WTC11 (cell line): Measurements from ENCODE around the gene MACROD2. TPM values are rescaled to one million over a fixed set of nuclear protein-coding genes. Genes with fewer than 3 reads are reported as not detected.

Experiments used
- ATAC-seq: fragments of 200-7000 bp; cut with Tn5 transposase; 2 replicates; pipeline ENCODE4 v1.10.0; 2021; ENCODE audit warnings: mild to moderate bottlenecking, moderate library complexity
- CTCF ChIA-PET: fragments of 300-600 bp; sonication (Branson Sonifier 250); formaldehyde crosslinking; loops from one replicate; lab custom pipeline; 2021; ENCODE audit warnings: antibody characterized with exemption; lab: Charles Lee
- POLR2A ChIA-PET: fragments of 350-600 bp; sonication (Branson Sonifier 250); formaldehyde crosslinking; loops from one replicate; lab custom pipeline; 2021; ENCODE audit warnings: antibody characterized with exemption; lab: Charles Lee
- DNase-seq: peaks from one replicate; pipeline ENCODE4 v3.0.0; 2021; ENCODE audit warnings: low spot score
- H3K27ac Mint-ChIP-seq: 2 replicates; pipeline ENCODE4 v1.8.0; 2021; ENCODE audit warnings: mixed read lengths
- H3K27me3 Mint-ChIP-seq: 2 replicates; pipeline ENCODE4 v1.8.0; 2021; ENCODE audit warnings: low read depth, mild to moderate bottlenecking, moderate library complexity, mixed read lengths
- H3K36me3 Mint-ChIP-seq: 2 replicates; pipeline ENCODE4 v1.8.0; 2021; ENCODE audit warnings: mixed read lengths
- H3K4me1 Mint-ChIP-seq: 2 replicates; pipeline ENCODE4 v1.8.0; 2022; ENCODE audit warnings: mixed read lengths
- H3K4me3 Mint-ChIP-seq: 2 replicates; pipeline ENCODE4 v1.8.0; 2021; ENCODE audit warnings: mild to moderate bottlenecking, moderate library complexity, mixed read lengths
- H3K9me3 Mint-ChIP-seq: 2 replicates; pipeline ENCODE4 v1.8.0; 2021; ENCODE audit warnings: mixed read lengths
- ATF6 ChIP-seq: sonication (generic); formaldehyde crosslinking; IDR thresholded peaks from 2 replicates; pipeline ENCODE4 v1.8.1; 2023; ENCODE audit warnings: mild to moderate bottlenecking, missing genetic modification reagents
- CBFB ChIP-seq: sonication (generic); formaldehyde crosslinking; IDR thresholded peaks from 2 replicates; pipeline ENCODE4 v1.8.1; 2022; ENCODE audit warnings: mild to moderate bottlenecking, low read depth, missing genetic modification reagents
- ETV6 ChIP-seq: sonication (generic); formaldehyde crosslinking; IDR thresholded peaks from 2 replicates; pipeline ENCODE4 v1.8.1; 2022; ENCODE audit warnings: mild to moderate bottlenecking, missing genetic modification reagents
- FOXJ3 ChIP-seq: sonication (generic); formaldehyde crosslinking; IDR thresholded peaks from 2 replicates; pipeline ENCODE4 v1.9.0; 2021; ENCODE audit warnings: missing genetic modification reagents, mild to moderate bottlenecking, borderline replicate concordance
- FOXK1 ChIP-seq: sonication (generic); formaldehyde crosslinking; IDR thresholded peaks from 2 replicates; pipeline ENCODE4 v1.8.0; 2022; ENCODE audit warnings: mild to moderate bottlenecking, moderate library complexity, missing genetic modification reagents
- GRHL2 ChIP-seq: fragments of 250-450 bp; sonication (Bioruptor Pico); IDR thresholded peaks from 2 replicates; pipeline ENCODE4 v1.8.0; 2022; ENCODE audit warnings: mild to moderate bottlenecking, moderate library complexity; ENCODE audit not compliant: insufficient replicate concordance, severe bottlenecking
- HMGA2 ChIP-seq: fragments of 250-450 bp; sonication (Bioruptor Pico); IDR thresholded peaks from 2 replicates; pipeline ENCODE4 v1.4.0; 2021; ENCODE audit warnings: mild to moderate bottlenecking, moderate library complexity
- HMGXB4 ChIP-seq: sonication (generic); formaldehyde crosslinking; IDR thresholded peaks from 2 replicates; pipeline ENCODE4 v1.8.1; 2023; ENCODE audit warnings: mild to moderate bottlenecking, moderate library complexity, missing genetic modification reagents
- IRF1 ChIP-seq: sonication (generic); formaldehyde crosslinking; IDR thresholded peaks from 2 replicates; pipeline ENCODE4 v1.8.0; 2023; ENCODE audit warnings: missing genetic modification reagents
- IRF2 ChIP-seq: sonication (generic); formaldehyde crosslinking; IDR thresholded peaks from 2 replicates; pipeline ENCODE4 v1.8.0; 2022; ENCODE audit warnings: low read depth, missing genetic modification reagents, borderline replicate concordance
- JAZF1 ChIP-seq: fragments of 250-450 bp; sonication (Bioruptor Pico); IDR thresholded peaks from 2 replicates; pipeline ENCODE4 v1.9.0; 2021; ENCODE audit warnings: moderate library complexity, mild to moderate bottlenecking, inconsistent platforms
- JUN ChIP-seq: sonication (generic); formaldehyde crosslinking; IDR thresholded peaks from 2 replicates; pipeline ENCODE4 v1.8.0; 2023; ENCODE audit warnings: mild to moderate bottlenecking, missing genetic modification reagents
- KAT7 ChIP-seq: sonication (generic); formaldehyde crosslinking; IDR thresholded peaks from 2 replicates; pipeline ENCODE4 v1.8.1; 2023; ENCODE audit warnings: missing genetic modification reagents, mild to moderate bottlenecking, borderline replicate concordance
- NFATC4 ChIP-seq: fragments of 250-450 bp; sonication (Bioruptor Pico); IDR thresholded peaks from 2 replicates; pipeline ENCODE4 v1.9.0; 2021; ENCODE audit warnings: mild to moderate bottlenecking
- OVOL2 ChIP-seq: fragments of 250-450 bp; sonication (Bioruptor Pico); IDR thresholded peaks from 2 replicates; pipeline ENCODE4 v1.9.0; 2021; ENCODE audit warnings: mild to moderate bottlenecking, borderline replicate concordance
- RORB ChIP-seq: fragments of 250-450 bp; sonication (Bioruptor Pico); IDR thresholded peaks from 2 replicates; pipeline ENCODE4 v1.9.0; 2021; ENCODE audit warnings: mild to moderate bottlenecking
- ZNF121 ChIP-seq: sonication (generic); formaldehyde crosslinking; IDR thresholded peaks from 2 replicates; pipeline ENCODE4 v1.8.0; 2023; ENCODE audit warnings: missing genetic modification reagents
- ZNF232 ChIP-seq: sonication (generic); formaldehyde crosslinking; IDR thresholded peaks from 2 replicates; pipeline ENCODE4 v1.8.0; 2022; ENCODE audit warnings: mild to moderate bottlenecking, missing genetic modification reagents
- ZNF263 ChIP-seq: sonication (generic); formaldehyde crosslinking; IDR thresholded peaks from 2 replicates; pipeline ENCODE4 v1.8.1; 2022; ENCODE audit warnings: low read depth, mild to moderate bottlenecking, moderate library complexity, missing genetic modification reagents
- ZNF317 ChIP-seq: sonication (generic); formaldehyde crosslinking; IDR thresholded peaks from 2 replicates; pipeline ENCODE4 v1.8.1; 2023; ENCODE audit warnings: low read depth, mild to moderate bottlenecking, moderate library complexity, missing genetic modification reagents, borderline replicate concordance
- ZNF396 ChIP-seq: fragments of 250-450 bp; sonication (Bioruptor Pico); IDR thresholded peaks from 2 replicates; pipeline ENCODE4 v1.8.0; 2021; ENCODE audit warnings: mild to moderate bottlenecking, moderate library complexity, borderline replicate concordance
- ZNF423 ChIP-seq: fragments of 250-450 bp; sonication (Bioruptor Pico); IDR thresholded peaks from 2 replicates; pipeline ENCODE4 v2.1.2; 2022; ENCODE audit warnings: mild to moderate bottlenecking, moderate library complexity
- ZNF671 ChIP-seq: fragments of 250-450 bp; sonication (Bioruptor Pico); IDR thresholded peaks from 2 replicates; pipeline ENCODE4 v1.8.0; 2021; ENCODE audit warnings: mild to moderate bottlenecking
- total RNA-seq: library from RNA; stranded (reverse); gene quantifications from 3 replicates; pipeline ENCODE4 v1.2.3, GENCODE V29; 2021
- TF ChIP-seq, protein P1 (sequence below): sonication (generic); formaldehyde crosslinking; IDR thresholded peaks from 2 replicates; pipeline ENCODE4 v1.8.0; 2022; ENCODE audit warnings: mild to moderate bottlenecking, missing genetic modification reagents
- TF ChIP-seq, protein P2 (sequence below): sonication (generic); formaldehyde crosslinking; conservative IDR thresholded peaks from 2 replicates; pipeline ENCODE4 v1.8.1; 2023; ENCODE audit warnings: mild to moderate bottlenecking, low read depth, missing genetic modification reagents, moderate library complexity
- TF ChIP-seq, protein P3 (sequence below): sonication (generic); formaldehyde crosslinking; IDR thresholded peaks from 2 replicates; pipeline ENCODE4 v1.8.0; 2022; ENCODE audit warnings: mild to moderate bottlenecking, missing genetic modification reagents

MACROD2 gene
- total RNA-seq, 1 experiment from 2014 or later, result 4.1 TPM

DNA sequence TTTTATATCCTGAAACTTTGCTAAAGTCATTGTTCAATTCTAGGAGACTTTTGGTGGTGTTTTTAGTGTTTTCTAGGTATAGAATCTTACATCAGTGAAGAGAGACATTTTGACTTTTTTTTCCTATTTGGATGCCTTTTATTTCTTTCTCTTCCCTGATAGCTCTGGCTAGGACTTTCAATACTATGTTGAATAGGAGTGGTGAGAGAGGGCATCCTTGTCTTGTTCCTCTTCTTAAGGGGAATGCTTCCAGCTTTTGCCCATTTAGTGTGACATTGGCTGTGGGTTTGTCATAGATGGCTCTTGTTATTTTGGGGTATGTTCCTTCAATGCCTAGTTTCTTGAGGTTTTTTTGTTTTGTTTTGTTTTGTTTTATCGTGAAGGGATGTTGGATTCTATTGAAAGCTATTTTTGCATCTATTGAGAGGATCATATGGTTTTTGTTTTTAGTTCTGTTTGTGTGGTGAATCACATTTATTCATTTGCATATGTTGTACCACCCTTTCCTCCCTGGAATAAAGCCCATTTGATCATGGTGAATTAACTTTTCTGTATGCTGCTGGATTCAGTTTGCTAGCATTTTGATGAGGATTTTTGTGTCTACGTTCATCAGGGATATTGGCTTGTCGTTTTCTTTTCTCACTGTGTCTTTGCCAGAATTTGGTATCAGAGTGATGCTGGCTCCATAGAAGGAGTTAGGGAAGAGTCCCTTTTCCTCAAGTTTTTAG lies 882.1 kb downstream of the MACROD2 start:
- H3K9me3 Mint-ChIP-seq, result no peaks in the 10 kb centered on the region
- no peak for DNase-seq
- no peak for ATAC-seq
- no peaks in the 10 kb centered on the region for H3K27me3 Mint-ChIP-seq
- H3K4me3 Mint-ChIP-seq, result no peak overlapping the region
- no peaks in the 10 kb centered on the region for H3K36me3 Mint-ChIP-seq
- CTCF ChIA-PET, result no interaction called here
- POLR2A ChIA-PET, result no interaction called here
- H3K4me1 Mint-ChIP-seq, result peaks cover 23% of the 10 kb centered on the region
- no peak overlapping the region; the same call in 1 of the 2 replicates for H3K27ac Mint-ChIP-seq
- TF ChIP-seq FOXK1 (CRISPR knock-in tag) (no peak), FOXJ3 (CRISPR knock-in tag) (no peak), ZNF121 (CRISPR knock-in tag) (no peak), JUN (CRISPR knock-in tag) (no peak), ZNF263 (no peak), ETV6 (no peak), JAZF1 (no peak), IRF2 (CRISPR knock-in tag) (no peak), ZNF396 (CRISPR knock-in tag) (no peak), ZNF671 (CRISPR knock-in tag) (no peak), HMGA2 (CRISPR knock-in tag) (no peak), OVOL2 (CRISPR knock-in tag) (no peak), GRHL2 (no peak), NFATC4 (CRISPR knock-in tag) (no peak), ZNF423 (CRISPR knock-in tag) (no peak), ZNF232 (CRISPR knock-in tag) (no peak), IRF1 (CRISPR knock-in tag) (no peak)
- TF ChIP-seq, protein P1, sequence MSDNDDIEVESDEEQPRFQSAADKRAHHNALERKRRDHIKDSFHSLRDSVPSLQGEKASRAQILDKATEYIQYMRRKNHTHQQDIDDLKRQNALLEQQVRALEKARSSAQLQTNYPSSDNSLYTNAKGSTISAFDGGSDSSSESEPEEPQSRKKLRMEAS (CRISPR knock-in tag), result no peak
- TF ChIP-seq, protein P2, sequence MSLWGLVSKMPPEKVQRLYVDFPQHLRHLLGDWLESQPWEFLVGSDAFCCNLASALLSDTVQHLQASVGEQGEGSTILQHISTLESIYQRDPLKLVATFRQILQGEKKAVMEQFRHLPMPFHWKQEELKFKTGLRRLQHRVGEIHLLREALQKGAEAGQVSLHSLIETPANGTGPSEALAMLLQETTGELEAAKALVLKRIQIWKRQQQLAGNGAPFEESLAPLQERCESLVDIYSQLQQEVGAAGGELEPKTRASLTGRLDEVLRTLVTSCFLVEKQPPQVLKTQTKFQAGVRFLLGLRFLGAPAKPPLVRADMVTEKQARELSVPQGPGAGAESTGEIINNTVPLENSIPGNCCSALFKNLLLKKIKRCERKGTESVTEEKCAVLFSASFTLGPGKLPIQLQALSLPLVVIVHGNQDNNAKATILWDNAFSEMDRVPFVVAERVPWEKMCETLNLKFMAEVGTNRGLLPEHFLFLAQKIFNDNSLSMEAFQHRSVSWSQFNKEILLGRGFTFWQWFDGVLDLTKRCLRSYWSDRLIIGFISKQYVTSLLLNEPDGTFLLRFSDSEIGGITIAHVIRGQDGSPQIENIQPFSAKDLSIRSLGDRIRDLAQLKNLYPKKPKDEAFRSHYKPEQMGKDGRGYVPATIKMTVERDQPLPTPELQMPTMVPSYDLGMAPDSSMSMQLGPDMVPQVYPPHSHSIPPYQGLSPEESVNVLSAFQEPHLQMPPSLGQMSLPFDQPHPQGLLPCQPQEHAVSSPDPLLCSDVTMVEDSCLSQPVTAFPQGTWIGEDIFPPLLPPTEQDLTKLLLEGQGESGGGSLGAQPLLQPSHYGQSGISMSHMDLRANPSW (CRISPR knock-in tag), result no peak
- TF ChIP-seq, protein P3, sequence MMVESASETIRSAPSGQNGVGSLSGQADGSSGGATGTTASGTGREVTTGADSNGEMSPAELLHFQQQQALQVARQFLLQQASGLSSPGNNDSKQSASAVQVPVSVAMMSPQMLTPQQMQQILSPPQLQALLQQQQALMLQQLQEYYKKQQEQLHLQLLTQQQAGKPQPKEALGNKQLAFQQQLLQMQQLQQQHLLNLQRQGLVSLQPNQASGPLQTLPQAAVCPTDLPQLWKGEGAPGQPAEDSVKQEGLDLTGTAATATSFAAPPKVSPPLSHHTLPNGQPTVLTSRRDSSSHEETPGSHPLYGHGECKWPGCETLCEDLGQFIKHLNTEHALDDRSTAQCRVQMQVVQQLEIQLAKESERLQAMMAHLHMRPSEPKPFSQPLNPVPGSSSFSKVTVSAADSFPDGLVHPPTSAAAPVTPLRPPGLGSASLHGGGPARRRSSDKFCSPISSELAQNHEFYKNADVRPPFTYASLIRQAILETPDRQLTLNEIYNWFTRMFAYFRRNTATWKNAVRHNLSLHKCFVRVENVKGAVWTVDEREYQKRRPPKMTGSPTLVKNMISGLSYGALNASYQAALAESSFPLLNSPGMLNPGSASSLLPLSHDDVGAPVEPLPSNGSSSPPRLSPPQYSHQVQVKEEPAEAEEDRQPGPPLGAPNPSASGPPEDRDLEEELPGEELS (CRISPR knock-in tag), result no peak

DNA sequence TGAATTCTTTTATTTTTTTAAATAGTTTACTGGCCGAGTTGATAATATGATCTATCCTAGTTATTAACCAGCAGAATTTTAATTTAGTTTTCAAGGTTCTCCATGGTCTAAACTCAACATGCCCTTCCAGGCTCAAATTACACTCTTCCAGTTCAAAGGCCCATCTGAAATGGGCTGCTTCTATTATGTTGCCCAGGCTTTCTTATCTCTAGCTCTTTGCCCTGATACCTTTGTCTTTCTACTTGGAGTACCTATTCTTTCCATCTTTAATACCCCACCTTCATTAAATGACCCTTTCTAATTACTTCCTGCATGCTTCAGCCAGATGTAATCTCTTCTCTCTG lies 883.3 kb downstream of the MACROD2 start:
- POLR2A ChIA-PET, result no interaction called here
- DNase-seq (no peak), ATAC-seq (no peak)
- H3K4me3 Mint-ChIP-seq, result no peak overlapping the region
- no peaks in the 10 kb centered on the region for H3K27me3 Mint-ChIP-seq
- H3K27ac Mint-ChIP-seq, result no peak overlapping the region
- peaks cover 23% of the 10 kb centered on the region for H3K4me1 Mint-ChIP-seq
- CTCF ChIA-PET, result no interaction called here
- no peaks in the 10 kb centered on the region for H3K9me3 Mint-ChIP-seq
- H3K36me3 Mint-ChIP-seq, result no peaks in the 10 kb centered on the region
- TF ChIP-seq KAT7 (CRISPR knock-in tag) (no peak), ZNF317 (no peak), ZNF263 (no peak), CBFB (CRISPR knock-in tag) (no peak), RORB (CRISPR knock-in tag) (no peak), ATF6 (no peak), ZNF671 (CRISPR knock-in tag) (no peak), ETV6 (no peak), ZNF232 (CRISPR knock-in tag) (no peak), HMGXB4 (CRISPR knock-in tag) (no peak)
